GM12878 (cell line): Measurements from ENCODE around the gene ITPKB. TPM values are rescaled to one million over a fixed set of nuclear protein-coding genes. Genes with fewer than 3 reads are reported as not detected.
A peak's percentile ranks its signal among the peaks of the same experiment; 100 is the strongest.

ENCODE experiments used
- CHD2 ChIP-seq: IDR thresholded peaks from 2 replicates; pipeline ENCODE4 v1.6.1; 2011; ENCODE audit warnings: low read depth, low read length, improper control_type of control experiment, borderline replicate concordance
- CREB1 ChIP-seq: IDR thresholded peaks from 2 replicates; pipeline ENCODE4 v1.6.1; 2012; ENCODE audit warnings: low read depth, mild to moderate bottlenecking, inconsistent platforms
- DPF2 ChIP-seq: fragments of 450-650 bp; IDR thresholded peaks from 2 replicates; pipeline ENCODE4 v1.6.1; 2017; ENCODE audit warnings: mild to moderate bottlenecking
- EED ChIP-seq: sonication (generic); IDR thresholded peaks from 2 replicates; pipeline ENCODE4 v1.6.1; 2016; ENCODE audit warnings: antibody characterized with exemption, low read depth
- EP300 ChIP-seq, 2 experiments: fragments of 150-350 bp in 1 of 2; IDR thresholded peaks; 2 replicates each; pipeline ENCODE4 v1.6.1; 2011 to 2012; ENCODE audit warnings: low read depth in 2 of 2, low read length in 2 of 2, borderline replicate concordance in 1 of 2, improper control_type of control experiment in 1 of 2, inconsistent platforms in 1 of 2; ENCODE audit not compliant: control insufficient read depth in 1 of 2
- EZH2 ChIP-seq: IDR thresholded peaks from 2 replicates; pipeline ENCODE4 v1.6.1; 2012; ENCODE audit warnings: low read depth, mild to moderate bottlenecking, control low read depth, inconsistent platforms, low read length, borderline replicate concordance; ENCODE audit not compliant: control insufficient read depth
- IKZF2 ChIP-seq, 2 experiments: fragments of 450-650 bp; IDR thresholded peaks; 2 replicates each; pipeline ENCODE4 v1.6.1; 2017; ENCODE audit warnings: mild to moderate bottlenecking in 2 of 2, moderate library complexity in 2 of 2
- JUNB ChIP-seq: IDR thresholded peaks from 2 replicates; pipeline ENCODE4 v1.6.1; 2016; ENCODE audit warnings: antibody characterized with exemption, mild to moderate bottlenecking
- MEF2A ChIP-seq: IDR thresholded peaks from 2 replicates; pipeline ENCODE4 v1.6.1; 2011; ENCODE audit warnings: low read depth, mild to moderate bottlenecking, low read length, moderate library complexity; ENCODE audit not compliant: insufficient read depth
- NFIC ChIP-seq: IDR thresholded peaks from 2 replicates; pipeline ENCODE4 v1.6.1; 2012; ENCODE audit warnings: low read depth, mild to moderate bottlenecking, inconsistent platforms, low read length, moderate library complexity
- NR2C1 ChIP-seq: fragments of 450-650 bp; IDR thresholded peaks from 2 replicates; pipeline ENCODE4 v1.6.1; 2017; ENCODE audit warnings: antibody characterized with exemption, mild to moderate bottlenecking, moderate library complexity
- PAX5 ChIP-seq: IDR thresholded peaks from 2 replicates; pipeline ENCODE4 v1.6.1; 2011; ENCODE audit warnings: low read depth, low read length, borderline replicate concordance
- POLR2A ChIP-seq: IDR thresholded peaks from 2 replicates; pipeline ENCODE4 v1.6.1; 2011; ENCODE audit warnings: low read depth, mild to moderate bottlenecking, low read length
- RELA ChIP-seq: fragments of 450-650 bp; IDR thresholded peaks from 2 replicates; pipeline ENCODE4 v1.8.0; 2014; ENCODE audit warnings: borderline replicate concordance; ENCODE audit not compliant: partially characterized antibody
- SIN3A ChIP-seq: IDR thresholded peaks from 2 replicates; pipeline ENCODE4 v1.6.1; 2012; ENCODE audit warnings: low read depth, low read length, improper control_type of control experiment
- TAF1 ChIP-seq: IDR thresholded peaks from 2 replicates; pipeline ENCODE4 v1.6.1; 2011; ENCODE audit warnings: mild to moderate bottlenecking, low read depth, low read length, borderline replicate concordance
- TCF3 ChIP-seq: IDR thresholded peaks from 2 replicates; pipeline ENCODE4 v1.6.1; 2012; ENCODE audit warnings: low read depth, mild to moderate bottlenecking, low read length, borderline replicate concordance; ENCODE audit not compliant: insufficient read depth
- ZBED1 ChIP-seq: IDR thresholded peaks from 2 replicates; pipeline ENCODE4 v1.6.1; 2016; ENCODE audit warnings: borderline replicate concordance
- ZNF384 ChIP-seq: IDR thresholded peaks from 2 replicates; pipeline ENCODE4 v1.6.1; 2012; ENCODE audit warnings: low read depth, mild to moderate bottlenecking, low read length, improper control_type of control experiment, borderline replicate concordance
- polyA plus RNA-seq, 11 experiments: library from polyadenylated mRNA; depleted of rRNA in 4 of 11; unstranded in 6 of 11; stranded (reverse) in 5 of 11; fragments of >200 nt; fragmentation: Nextera tagmentation in 4 of 11; fragmentation: Illumina TruSeq in 1 of 11; extraction: Ambion mirVana in 4 of 11; extraction: Trizol in 1 of 11; gene quantifications; 1 replicate in 1 of 11; 2 replicates in 10 of 11; pipeline versions ENCODE4 v1.2.1 to v1.2.3, GENCODE V29; 2011 to 2016; ENCODE audit warnings: inconsistent platforms in 2 of 11, missing spikeins in 2 of 11, low read depth in 1 of 11
- total RNA-seq, 4 experiments: library from RNA; depleted of rRNA in 3 of 4; stranded (reverse); fragments of >200 nt in 3 of 4; fragmentation: Illumina TruSeq in 1 of 4; extraction: Trizol in 1 of 4; gene quantifications; 2 replicates each; pipeline versions ENCODE4 v1.2.1 to v1.2.3, GENCODE V29; 2013 to 2021
- TF ChIP-seq, protein P1 (sequence below): fragments of 450-650 bp; IDR thresholded peaks from 2 replicates; pipeline ENCODE4 v1.6.1; 2017; ENCODE audit warnings: borderline replicate concordance
- TF ChIP-seq, protein P2 (sequence below): IDR thresholded peaks from 2 replicates; pipeline ENCODE4 v1.6.1; 2012; ENCODE audit warnings: improper control_type of control experiment, low read depth, low read length; ENCODE audit not compliant: insufficient replicate concordance
- TF ChIP-seq, protein P3 (sequence below): fragments of 450-650 bp; formaldehyde crosslinking; IDR thresholded peaks from 2 replicates; pipeline ENCODE4 v1.4.0; 2022; ENCODE audit warnings: mild to moderate bottlenecking, moderate library complexity

The ITPKB gene
- total and polyA plus RNA-seq, 10 of the 15 experiments (the other 5 are each of a cell fraction or from before 2014, with no cell fraction given), result 1.3 to 38.7 (median 12.9) TPM

DNA sequence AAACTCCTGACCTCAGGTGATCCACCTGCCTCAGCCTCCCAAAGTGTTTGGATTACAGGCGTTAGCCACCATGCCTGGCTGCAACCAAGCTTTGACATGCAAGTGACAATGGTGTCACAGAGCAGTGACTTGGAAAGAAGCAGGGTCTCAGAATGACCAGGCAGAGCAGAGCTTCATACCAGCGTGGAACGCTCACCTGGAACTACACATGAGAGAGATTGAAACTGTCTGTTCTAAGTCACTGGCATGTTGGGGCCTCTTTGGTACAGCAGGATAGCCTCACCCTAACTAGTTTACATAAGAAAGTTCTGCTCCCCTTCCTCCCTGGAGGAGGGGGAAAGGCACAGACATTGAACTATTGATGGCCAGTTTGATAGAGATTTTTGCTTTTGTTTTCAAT is 47.5 kb upstream of the ITPKB start (continued):
- TF ChIP-seq, protein P1, sequence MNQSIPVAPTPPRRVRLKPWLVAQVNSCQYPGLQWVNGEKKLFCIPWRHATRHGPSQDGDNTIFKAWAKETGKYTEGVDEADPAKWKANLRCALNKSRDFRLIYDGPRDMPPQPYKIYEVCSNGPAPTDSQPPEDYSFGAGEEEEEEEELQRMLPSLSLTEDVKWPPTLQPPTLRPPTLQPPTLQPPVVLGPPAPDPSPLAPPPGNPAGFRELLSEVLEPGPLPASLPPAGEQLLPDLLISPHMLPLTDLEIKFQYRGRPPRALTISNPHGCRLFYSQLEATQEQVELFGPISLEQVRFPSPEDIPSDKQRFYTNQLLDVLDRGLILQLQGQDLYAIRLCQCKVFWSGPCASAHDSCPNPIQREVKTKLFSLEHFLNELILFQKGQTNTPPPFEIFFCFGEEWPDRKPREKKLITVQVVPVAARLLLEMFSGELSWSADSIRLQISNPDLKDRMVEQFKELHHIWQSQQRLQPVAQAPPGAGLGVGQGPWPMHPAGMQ, result no peak
- TF ChIP-seq, protein P2, sequence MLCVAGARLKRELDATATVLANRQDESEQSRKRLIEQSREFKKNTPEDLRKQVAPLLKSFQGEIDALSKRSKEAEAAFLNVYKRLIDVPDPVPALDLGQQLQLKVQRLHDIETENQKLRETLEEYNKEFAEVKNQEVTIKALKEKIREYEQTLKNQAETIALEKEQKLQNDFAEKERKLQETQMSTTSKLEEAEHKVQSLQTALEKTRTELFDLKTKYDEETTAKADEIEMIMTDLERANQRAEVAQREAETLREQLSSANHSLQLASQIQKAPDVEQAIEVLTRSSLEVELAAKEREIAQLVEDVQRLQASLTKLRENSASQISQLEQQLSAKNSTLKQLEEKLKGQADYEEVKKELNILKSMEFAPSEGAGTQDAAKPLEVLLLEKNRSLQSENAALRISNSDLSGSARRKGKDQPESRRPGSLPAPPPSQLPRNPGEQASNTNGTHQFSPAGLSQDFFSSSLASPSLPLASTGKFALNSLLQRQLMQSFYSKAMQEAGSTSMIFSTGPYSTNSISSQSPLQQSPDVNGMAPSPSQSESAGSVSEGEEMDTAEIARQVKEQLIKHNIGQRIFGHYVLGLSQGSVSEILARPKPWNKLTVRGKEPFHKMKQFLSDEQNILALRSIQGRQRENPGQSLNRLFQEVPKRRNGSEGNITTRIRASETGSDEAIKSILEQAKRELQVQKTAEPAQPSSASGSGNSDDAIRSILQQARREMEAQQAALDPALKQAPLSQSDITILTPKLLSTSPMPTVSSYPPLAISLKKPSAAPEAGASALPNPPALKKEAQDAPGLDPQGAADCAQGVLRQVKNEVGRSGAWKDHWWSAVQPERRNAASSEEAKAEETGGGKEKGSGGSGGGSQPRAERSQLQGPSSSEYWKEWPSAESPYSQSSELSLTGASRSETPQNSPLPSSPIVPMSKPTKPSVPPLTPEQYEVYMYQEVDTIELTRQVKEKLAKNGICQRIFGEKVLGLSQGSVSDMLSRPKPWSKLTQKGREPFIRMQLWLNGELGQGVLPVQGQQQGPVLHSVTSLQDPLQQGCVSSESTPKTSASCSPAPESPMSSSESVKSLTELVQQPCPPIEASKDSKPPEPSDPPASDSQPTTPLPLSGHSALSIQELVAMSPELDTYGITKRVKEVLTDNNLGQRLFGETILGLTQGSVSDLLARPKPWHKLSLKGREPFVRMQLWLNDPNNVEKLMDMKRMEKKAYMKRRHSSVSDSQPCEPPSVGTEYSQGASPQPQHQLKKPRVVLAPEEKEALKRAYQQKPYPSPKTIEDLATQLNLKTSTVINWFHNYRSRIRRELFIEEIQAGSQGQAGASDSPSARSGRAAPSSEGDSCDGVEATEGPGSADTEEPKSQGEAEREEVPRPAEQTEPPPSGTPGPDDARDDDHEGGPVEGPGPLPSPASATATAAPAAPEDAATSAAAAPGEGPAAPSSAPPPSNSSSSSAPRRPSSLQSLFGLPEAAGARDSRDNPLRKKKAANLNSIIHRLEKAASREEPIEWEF, result no peak
- TF ChIP-seq POLR2A (no peak), NFIC (peak; percentile 54; the same call in 1 of the 2 replicates), ZNF384 (no peak), JUNB (peak; percentile 85), RELA (no peak), TAF1 (0 out of 2 replicates have a peak, but pooled peaks have one; percentile 13), DPF2 (no peak), PAX5 (peak; percentile 29; the same call in 1 of the 2 replicates), EP300 (IDR thresholded peaks at IDR 0.05; ENCODE audit: borderline replicate concordance in 1 of 2, control insufficient read depth in 1 of 2, low read depth in 2 of 2, low read length in 2 of 2) (no peak), IKZF2 (IDR thresholded peaks at IDR 0.05) (peak in 1 of 2 experiments; percentile 47; a peak in 1 of 4 replicates), EZH2 (no peak), MEF2A (no peak), TCF3 (0 out of 2 replicates have a peak, but pooled peaks have one; percentile 67), ZBED1 (peak; percentile 73; the same call in 1 of the 2 replicates), CHD2 (no peak), CREB1 (peak; percentile 57), SIN3A (no peak), EED (peak; percentile 91), NR2C1 (no peak)
- TF ChIP-seq, protein P3, sequence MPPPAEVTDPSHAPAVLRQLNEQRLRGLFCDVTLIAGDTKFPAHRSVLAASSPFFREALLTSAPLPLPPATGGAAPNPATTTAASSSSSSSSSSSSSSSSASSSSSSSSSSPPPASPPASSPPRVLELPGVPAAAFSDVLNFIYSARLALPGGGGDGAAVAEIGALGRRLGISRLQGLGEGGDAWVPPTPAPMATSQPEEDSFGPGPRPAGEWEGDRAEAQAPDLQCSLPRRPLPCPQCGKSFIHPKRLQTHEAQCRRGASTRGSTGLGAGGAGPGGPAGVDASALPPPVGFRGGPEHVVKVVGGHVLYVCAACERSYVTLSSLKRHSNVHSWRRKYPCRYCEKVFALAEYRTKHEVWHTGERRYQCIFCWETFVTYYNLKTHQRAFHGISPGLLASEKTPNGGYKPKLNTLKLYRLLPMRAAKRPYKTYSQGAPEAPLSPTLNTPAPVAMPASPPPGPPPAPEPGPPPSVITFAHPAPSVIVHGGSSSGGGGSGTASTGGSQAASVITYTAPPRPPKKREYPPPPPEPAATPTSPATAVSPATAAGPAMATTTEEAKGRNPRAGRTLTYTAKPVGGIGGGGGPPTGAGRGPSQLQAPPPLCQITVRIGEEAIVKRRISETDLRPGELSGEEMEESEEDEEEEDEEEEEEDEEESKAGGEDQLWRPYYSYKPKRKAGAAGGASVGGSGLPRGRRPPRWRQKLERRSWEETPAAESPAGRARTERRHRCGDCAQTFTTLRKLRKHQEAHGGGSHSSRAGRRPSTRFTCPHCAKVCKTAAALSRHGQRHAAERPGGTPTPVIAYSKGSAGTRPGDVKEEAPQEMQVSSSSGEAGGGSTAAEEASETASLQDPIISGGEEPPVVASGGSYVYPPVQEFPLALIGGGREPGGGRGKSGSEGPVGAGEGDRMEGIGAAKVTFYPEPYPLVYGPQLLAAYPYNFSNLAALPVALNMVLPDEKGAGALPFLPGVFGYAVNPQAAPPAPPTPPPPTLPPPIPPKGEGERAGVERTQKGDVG (CRISPR knock-in tag), result no peak
